ENCODE results near the gene SLC2A6. TPM values are rescaled to one million over a fixed set of nuclear protein-coding genes. Genes with fewer than 3 reads are reported as not detected.

The SLC2A6 gene
- total and polyA plus RNA-seq, 2 of the 8 experiments (the other 6 are each of a cell fraction or from before 2014, with no cell fraction given): 16.6 to 17.8 TPM

- H3K79me2 ChIP-seq (ENCODE audit: control insufficient read depth in 1 of 2, insufficient read depth in 2 of 2, low read length in 2 of 2): no peaks in the 10 kb centered on the region
- H3K9ac ChIP-seq (replicated peaks in 1 of 4; ENCODE audit: extremely low read depth in 1 of 4, low read depth in 3 of 4, low read length in 3 of 4): no peak overlapping the region
- H2BK20ac ChIP-seq (ENCODE audit: low read length): no peak overlapping the region
- no peak overlapping the region for H2BK120ac ChIP-seq (replicated peaks; ENCODE audit: low read depth, low read length)
- peaks cover 0 to 5% (median 3%) of the 10 kb centered on the region in 4 experiments; a peak in 5 of 7 replicates for H3K4me1 ChIP-seq (replicated peaks in 1 of 4; ENCODE audit: control insufficient read depth in 3 of 4, insufficient read depth in 4 of 4, low read length in 3 of 4)
- peaks cover 1% of the 10 kb centered on the region; the same call in 1 of the 2 replicates for H3K23me2 ChIP-seq (ENCODE audit: low read depth, low read length)
- no peak overlapping the region for H3K14ac ChIP-seq (ENCODE audit: insufficient read length)
- no peaks in the 10 kb centered on the region for H3K36me3 ChIP-seq (ENCODE audit: control insufficient read depth in 2 of 4, insufficient read depth in 4 of 4, low read length in 3 of 4)
- FAIRE-seq (no peak), DNase-seq (ENCODE audit: low read depth in 1 of 2, low spot score in 2 of 2) (no peak)
- 90% methylated on average over 19 of the region's 19 CpGs; no CpG with 5 or more reads in 1 of the 2 experiments for WGBS, 2 experiments (ENCODE audit: extremely low coverage in 1 of 2, insufficient coverage in 1 of 2, insufficient read length in 1 of 2, insufficient replicate concordance in 2 of 2, low coverage in 1 of 2, low lambda C conversion rate in 2 of 2, missing lambda C conversion rate in 1 of 2)
- H3K27ac ChIP-seq (ENCODE audit: low read depth, low read length): no peak overlapping the region
- no peak overlapping the region for H4K91ac ChIP-seq (replicated peaks; ENCODE audit: insufficient read length, low read length)
- no peak overlapping the region for H2BK12ac ChIP-seq (ENCODE audit: low read depth, low read length)
- ChIA-PET CTCF (ENCODE audit: partially characterized antibody) (interaction anchor here (0.6 to 6.9 kb wide), 10 partner anchors 9 to 45 kb away, joined by 3 to 64 read pairs (median 4); partner anchors contain the start of gene SLC2A6), POLR2A (ENCODE audit: partially characterized antibody) (interaction anchor here (0.9 to 2.1 kb wide), 6 partner anchors 10 to 104 kb away, joined by 3 to 6 read pairs (median 4); no protein-coding TSS in a partner anchor)
- no peaks in the 10 kb centered on the region; a peak in 2 of 7 replicates for H3K27me3 ChIP-seq (replicated peaks in 1 of 4; ENCODE audit: control insufficient read depth in 3 of 4, extremely low read depth in 1 of 4, insufficient read depth in 3 of 4, low read length in 3 of 4)
- H3K4ac ChIP-seq (replicated peaks; ENCODE audit: insufficient read length, low read depth, low read length): no peak overlapping the region
- no peaks in the 10 kb centered on the region for H3K9me3 ChIP-seq (ENCODE audit: insufficient read depth in 2 of 2, low read depth in 1 of 2, low read length in 1 of 2)
- H2AK5ac ChIP-seq (ENCODE audit: low read depth, low read length): no peak overlapping the region
- no peak for TF ChIP-seq CEBPB (IDR thresholded peaks at IDR 0.05; ENCODE audit: low read depth, low read length)
- no peak for TF ChIP-seq RBBP5 (IDR thresholded peaks at IDR 0.05; ENCODE audit: borderline replicate concordance, low read depth, low read length)
- TF ChIP-seq KDM1A (IDR thresholded peaks at IDR 0.05; ENCODE audit: borderline replicate concordance, low read length): no peak
- TF ChIP-seq ASH2L (IDR thresholded peaks at IDR 0.05; ENCODE audit: low read length): no peak
- no peak for TF ChIP-seq HDAC6 (IDR thresholded peaks at IDR 0.05; ENCODE audit: low read depth, low read length)
- no peak overlapping the region for H3K4me2 ChIP-seq (ENCODE audit: insufficient read depth in 1 of 2, low read depth in 2 of 2, low read length in 2 of 2)
- H4K8ac ChIP-seq (ENCODE audit: extremely low read depth, insufficient read depth, low read length): no peak overlapping the region
- no peak overlapping the region for H3K18ac ChIP-seq (ENCODE audit: extremely low read depth, low read length)
- H3K79me1 ChIP-seq (ENCODE audit: low read depth, low read length): no peaks in the 10 kb centered on the region
- H3K4me3 ChIP-seq (ENCODE audit: extremely low read depth in 1 of 4, insufficient read depth in 2 of 4, low read depth in 3 of 4, low read length in 4 of 4): no peak overlapping the region
- peaks cover 0 to 2% of the 10 kb centered on the region in 2 experiments for H4K20me1 ChIP-seq (replicated peaks in 1 of 2; ENCODE audit: control insufficient read depth in 1 of 2, insufficient read depth in 2 of 2, low read length in 2 of 2)
- H2AFZ ChIP-seq (ENCODE audit: low read length): no peak overlapping the region
- H3K23ac ChIP-seq (ENCODE audit: insufficient read length): no peak overlapping the region
- H3K56ac ChIP-seq (replicated peaks; ENCODE audit: insufficient read length, low read depth, low read length): no peak overlapping the region
- H2BK15ac ChIP-seq (ENCODE audit: low read length): no peak overlapping the region
- no peak overlapping the region for H4K5ac ChIP-seq (ENCODE audit: insufficient read length, low read depth, low read length)
- H2BK5ac ChIP-seq (ENCODE audit: low read depth, low read length): no peak overlapping the region
These were observed 24.6 kb downstream of the SLC2A6 start for GRCh38 chr9:133454325-133454724.
